RWPE1 (cell line): ENCODE measurements around the gene PRPF6.
"Not testable (repeated sequence)": the region's sequence is repeated elsewhere in the genome, so short reads cannot be mapped to it uniquely, and the experiment has no call there.

Source experiments
- CTCF ChIA-PET: fragments of 350-600 bp; sonication (Branson Sonifier 250); formaldehyde crosslinking; extraction: SDS; loops from one replicate; lab custom pipeline; 2021; lab: Yijun Ruan, JAX
- POLR2A ChIA-PET: fragments of 400-600 bp; formaldehyde crosslinking; extraction: SDS; loops from one replicate; lab custom pipeline; 2020; ENCODE audit warnings: antibody characterized with exemption; ENCODE audit not compliant: low non-redundant PET; lab: Yijun Ruan, JAX
- DNase-seq: peaks from one replicate; pipeline ENCODE4 v3.0.0; 2012; ENCODE audit warnings: low spot score
- H3K27ac ChIP-seq: fragments of 450-650 bp; 2 replicates; pipeline ENCODE4 v1.5.1; 2017
- CTCF ChIP-seq: fragments of 450-650 bp; conservative IDR thresholded peaks from 2 replicates; pipeline ENCODE4 v1.5.1; 2017; ENCODE audit warnings: low read depth, mild to moderate bottlenecking

The PRPF6 gene

GRCh38 chr20:64006902-64007301 is 26.0 kb downstream of the PRPF6 start:
- DNase-seq = no peak
- ChIA-PET CTCF (interaction anchor here (2.4 kb wide), 1 partner anchor 32 kb away, joined by 12 read pairs; no protein-coding TSS in a partner anchor), POLR2A (no interaction called here)
- TF ChIP-seq CTCF = no peak
- no peak overlapping the region for H3K27ac ChIP-seq

- ChIA-PET POLR2A (no interaction called here), CTCF (interaction anchor here (0.7 kb wide), 1 partner anchor 29 kb away, joined by 5 read pairs; the partner anchor contains the start of gene PRPF6)
- TF ChIP-seq CTCF = no peak
- no peak overlapping the region; the same call in 1 of the 2 replicates for H3K27ac ChIP-seq
- no peak for DNase-seq
Measured at GRCh38 chr20:64009811-64010387, 29.0 kb downstream of the PRPF6 start.

- POLR2A ChIA-PET = no interaction called here
- TF ChIP-seq CTCF = no peak
- H3K27ac ChIP-seq = no peak overlapping the region
- no peak for DNase-seq
- CTCF ChIA-PET = interaction anchor here (0.5 to 0.7 kb wide), 2 partner anchors 30 to 185 kb away, joined by 3 to 5 read pairs; partner anchors contain the start of gene PRPF6
Measured at GRCh38 chr20:64010711-64011237, 29.8 kb downstream of the PRPF6 start.

GRCh38 chr20:64011366-64011779 is 30.4 kb downstream of the PRPF6 start:
- ChIA-PET POLR2A (no interaction called here), CTCF (interaction anchor here (0.5 kb wide), 1 partner anchor 184 kb away, joined by 3 read pairs; no protein-coding TSS in a partner anchor)
- TF ChIP-seq CTCF = no peak
- no peak for DNase-seq
- H3K27ac ChIP-seq = no peak overlapping the region

GRCh38 chr20:64012385-64013154 is 31.6 kb downstream of the PRPF6 start:
- H3K27ac ChIP-seq, DNase-seq, POLR2A ChIA-PET, CTCF ChIA-PET: not testable (repeated sequence)

- TF ChIP-seq CTCF = no peak
- ChIA-PET POLR2A (no interaction called here), CTCF (no interaction called here)
- no peak for DNase-seq
- no peak overlapping the region for H3K27ac ChIP-seq
Measured at GRCh38 chr20:64015635-64016034, 34.7 kb downstream of the PRPF6 start.
